Dedifferentiated amniotic fluid mesenchymal stem cell (primary cell): ENCODE data around the gene PAQR4.

Source experiments
- DNase-seq: peaks from one replicate; pipeline ENCODE4 v3.0.0-alpha.2; 2016; ENCODE audit errors: extremely low spot score

The PAQR4 gene

DNA sequence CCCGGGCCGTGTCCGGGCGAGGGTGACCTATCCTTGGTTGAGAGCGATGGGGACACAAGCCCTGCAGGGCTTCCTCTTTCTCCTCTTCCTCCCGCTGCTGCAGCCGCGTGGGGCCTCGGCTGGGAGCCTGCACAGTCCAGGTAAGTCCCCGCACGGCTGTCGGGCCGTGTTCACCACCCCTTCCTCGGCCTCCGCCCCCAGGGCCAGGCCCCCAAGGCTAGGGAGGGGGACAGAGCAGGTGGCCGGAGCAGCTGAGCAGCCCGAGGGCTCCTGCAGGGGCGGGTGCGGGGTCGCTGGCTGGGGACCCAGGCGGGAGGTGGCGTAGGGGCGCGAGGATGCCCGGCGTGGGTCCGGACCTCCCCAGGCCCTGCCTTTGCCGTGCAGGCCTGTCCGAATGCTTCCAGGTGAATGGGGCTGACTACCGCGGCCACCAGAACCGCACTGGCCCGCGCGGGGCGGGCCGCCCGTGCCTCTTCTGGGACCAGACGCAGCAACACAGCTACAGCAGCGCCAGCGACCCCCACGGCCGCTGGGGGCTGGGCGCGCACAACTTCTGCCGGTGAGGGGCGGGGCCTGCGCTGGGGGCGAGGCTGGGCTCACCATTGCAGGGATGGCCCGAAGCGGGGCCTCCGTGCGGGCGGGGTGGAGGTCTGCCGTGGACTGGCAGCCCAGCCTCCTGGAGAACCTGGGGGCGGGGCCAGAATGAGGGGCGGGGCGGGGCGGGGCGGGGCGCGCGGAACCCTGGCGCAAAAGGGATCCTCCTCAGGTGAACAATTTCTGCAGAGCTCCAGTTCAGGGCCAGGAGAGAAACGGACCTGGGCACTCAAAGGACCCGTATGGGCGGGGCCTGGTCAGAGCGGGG, 4.4 kb upstream of the PAQR4 start:
- no peak for DNase-seq

DNA sequence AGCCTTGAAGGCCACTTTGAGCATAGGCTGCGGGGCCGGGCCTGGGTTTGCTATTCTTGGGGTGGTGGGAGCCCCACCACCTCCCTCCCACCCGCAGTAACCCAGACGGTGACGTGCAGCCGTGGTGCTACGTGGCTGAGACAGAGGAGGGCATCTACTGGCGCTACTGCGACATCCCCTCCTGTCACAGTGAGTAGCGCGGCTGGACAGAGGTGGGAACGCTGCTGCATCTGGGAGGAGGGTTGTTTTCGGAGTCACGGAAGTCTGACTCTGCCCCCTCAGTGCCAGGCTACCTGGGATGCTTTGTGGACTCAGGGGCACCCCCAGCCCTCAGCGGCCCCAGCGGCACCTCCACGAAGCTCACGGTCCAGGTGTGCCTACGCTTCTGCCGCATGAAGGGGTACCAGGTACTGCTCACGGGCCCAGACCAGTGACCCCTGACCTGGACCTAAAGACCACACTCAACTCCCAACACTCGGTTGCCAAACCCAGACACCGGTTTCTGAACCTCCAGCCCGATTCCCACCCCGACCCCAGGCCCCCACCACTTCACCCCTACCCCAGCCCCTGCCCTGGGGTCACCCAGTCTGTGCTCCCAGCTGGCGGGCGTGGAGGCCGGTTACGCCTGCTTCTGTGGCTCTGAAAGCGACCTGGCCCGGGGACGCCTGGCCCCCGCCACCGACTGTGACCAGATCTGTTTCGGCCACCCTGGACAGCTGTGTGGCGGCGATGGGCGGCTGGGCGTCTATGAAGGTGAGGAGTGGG, 2.9 kb upstream of the PAQR4 start:
- DNase-seq: no peak

DNA sequence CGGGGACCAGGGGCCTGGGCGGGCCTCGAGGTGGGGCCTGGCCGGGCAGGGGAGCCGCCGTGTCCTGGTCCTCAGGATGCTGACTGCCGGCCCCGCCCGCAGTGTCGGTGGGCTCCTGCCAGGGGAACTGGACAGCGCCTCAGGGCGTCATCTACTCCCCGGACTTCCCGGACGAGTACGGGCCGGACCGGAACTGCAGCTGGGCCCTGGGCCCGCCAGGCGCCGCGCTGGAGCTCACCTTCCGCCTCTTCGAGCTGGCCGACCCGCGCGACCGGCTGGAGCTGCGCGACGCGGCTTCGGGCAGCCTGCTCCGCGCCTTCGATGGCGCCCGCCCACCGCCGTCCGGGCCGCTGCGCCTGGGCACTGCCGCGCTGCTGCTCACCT, 2.3 kb upstream of the PAQR4 start:
- DNase-seq: no peak

DNA sequence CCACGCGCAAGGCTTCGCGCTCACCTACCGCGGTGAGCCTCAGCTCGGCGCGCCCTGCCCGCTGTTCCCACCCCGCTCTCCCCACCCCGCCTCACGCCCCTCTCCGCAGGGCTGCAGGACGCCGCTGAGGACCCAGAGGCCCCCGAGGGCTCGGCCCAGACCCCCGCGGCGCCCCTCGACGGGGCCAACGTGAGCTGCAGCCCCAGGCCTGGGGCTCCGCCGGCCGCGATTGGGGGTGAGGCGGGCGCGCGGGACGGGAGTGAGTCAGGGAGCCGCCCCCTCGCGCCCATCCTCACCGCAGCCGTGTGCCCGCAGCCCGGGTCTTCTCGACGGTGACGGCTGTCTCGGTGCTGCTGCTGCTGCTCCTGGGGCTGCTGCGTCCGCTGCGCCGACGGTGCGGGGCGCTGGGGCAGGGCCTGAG, 1.9 kb upstream of the PAQR4 start:
- DNase-seq: no peak

DNA sequence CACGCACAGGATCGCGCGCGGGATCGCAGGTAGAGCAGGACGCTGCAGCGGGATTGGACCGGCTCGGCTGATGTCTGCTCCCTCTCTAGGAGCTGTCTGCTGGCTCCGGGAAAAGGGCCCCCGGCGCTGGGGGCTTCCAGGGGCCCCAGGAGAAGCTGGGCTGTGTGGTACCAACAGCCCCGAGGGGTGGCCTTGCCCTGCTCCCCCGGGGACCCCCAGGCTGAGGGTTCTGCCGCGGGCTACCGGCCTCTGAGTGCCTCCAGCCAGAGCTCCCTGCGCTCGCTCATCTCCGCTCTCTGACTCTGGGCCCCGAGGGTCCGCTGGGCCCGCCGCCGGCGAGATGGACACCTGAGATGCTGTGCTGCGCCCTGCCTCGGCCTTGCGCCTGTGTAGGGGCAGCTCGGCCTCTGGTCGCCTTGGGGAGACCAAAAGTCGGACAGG, 1.4 kb upstream of the PAQR4 start:
- no peak for DNase-seq

DNA sequence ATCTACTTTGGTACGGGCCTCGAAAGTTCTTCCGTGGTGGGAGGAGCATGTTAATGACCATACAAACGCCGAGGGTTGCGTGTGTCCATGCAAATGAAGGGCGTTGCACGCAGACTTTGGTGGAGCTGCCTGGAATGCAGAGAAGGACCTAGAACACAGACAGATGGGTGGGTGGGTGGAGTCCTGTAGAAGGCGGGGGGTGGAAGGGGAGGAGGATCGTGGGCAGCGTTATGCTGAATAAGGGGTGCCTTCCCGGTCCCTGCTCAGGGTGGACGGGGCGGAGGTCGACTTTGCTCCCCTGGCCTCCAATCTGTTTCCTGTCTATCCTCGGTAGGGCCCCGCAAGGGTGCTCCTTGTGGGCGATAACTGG, 795 bp upstream of the PAQR4 start:
- DNase-seq: no peak

DNA sequence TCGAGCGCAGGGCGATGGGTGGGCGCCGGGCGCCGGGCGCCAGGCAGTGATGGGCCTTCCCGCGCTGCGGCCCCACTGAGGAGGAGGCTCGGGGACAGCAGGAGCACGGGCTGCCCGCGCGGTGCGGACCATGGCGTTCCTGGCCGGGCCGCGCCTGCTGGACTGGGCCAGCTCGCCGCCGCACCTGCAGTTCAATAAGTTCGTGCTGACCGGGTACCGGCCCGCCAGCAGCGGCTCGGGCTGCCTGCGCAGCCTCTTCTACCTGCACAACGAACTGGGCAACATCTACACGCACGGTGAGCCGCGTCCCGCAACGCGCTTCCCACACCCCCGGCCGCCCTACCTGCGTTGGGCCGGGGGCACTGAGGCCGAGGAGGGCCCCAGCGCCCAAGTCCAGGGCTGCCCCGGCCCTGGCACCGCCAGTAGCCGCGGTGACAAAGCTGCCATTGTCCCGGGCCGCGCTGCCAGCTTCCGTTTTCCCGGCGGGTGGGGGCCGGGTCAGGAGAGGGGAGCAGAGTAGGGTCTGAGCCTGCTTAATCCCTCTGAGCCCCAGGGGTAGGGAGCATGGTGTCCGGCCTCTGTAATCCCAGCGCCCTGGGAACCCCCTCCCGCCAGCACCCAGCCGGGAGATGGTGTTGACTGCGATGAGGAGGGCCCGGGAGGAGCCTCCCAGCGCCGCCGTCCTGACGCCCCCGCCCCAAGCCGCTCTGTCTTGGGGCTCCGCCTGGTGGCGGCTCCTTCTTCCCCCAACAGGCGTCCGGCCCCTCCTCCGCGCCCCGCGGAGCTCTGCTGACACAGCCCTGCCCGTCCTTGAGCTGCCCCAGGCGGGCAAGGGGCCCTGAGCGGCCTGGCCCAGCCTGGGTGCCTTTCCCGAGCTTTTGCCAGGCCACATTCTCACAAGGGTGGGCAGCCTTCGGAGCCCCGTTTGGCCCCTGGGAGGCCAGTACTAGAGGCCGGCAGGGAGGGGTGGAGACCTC, 685 bp downstream of the PAQR4 start:
- no peak for DNase-seq

DNA sequence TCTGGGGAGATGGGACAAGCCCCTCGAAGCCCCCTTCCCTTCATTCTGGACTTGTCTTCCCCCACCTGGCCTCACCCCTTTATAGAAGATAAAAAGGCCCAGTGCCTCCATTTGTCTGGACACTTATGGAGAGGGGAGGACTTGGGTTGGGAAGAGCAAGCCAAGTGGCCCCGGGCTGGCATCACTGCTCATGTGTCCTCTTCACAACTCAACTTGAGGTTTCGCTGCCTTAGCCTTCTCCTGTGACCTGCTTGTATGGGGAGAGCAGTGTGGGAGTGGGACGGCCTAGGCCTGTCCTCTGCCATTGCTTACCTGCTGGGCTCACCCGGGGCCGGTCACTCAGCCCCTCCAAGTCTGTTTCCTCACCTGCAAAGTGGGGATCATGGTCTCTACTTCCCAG, 1.4 kb downstream of the PAQR4 start:
- no peak for DNase-seq

DNA sequence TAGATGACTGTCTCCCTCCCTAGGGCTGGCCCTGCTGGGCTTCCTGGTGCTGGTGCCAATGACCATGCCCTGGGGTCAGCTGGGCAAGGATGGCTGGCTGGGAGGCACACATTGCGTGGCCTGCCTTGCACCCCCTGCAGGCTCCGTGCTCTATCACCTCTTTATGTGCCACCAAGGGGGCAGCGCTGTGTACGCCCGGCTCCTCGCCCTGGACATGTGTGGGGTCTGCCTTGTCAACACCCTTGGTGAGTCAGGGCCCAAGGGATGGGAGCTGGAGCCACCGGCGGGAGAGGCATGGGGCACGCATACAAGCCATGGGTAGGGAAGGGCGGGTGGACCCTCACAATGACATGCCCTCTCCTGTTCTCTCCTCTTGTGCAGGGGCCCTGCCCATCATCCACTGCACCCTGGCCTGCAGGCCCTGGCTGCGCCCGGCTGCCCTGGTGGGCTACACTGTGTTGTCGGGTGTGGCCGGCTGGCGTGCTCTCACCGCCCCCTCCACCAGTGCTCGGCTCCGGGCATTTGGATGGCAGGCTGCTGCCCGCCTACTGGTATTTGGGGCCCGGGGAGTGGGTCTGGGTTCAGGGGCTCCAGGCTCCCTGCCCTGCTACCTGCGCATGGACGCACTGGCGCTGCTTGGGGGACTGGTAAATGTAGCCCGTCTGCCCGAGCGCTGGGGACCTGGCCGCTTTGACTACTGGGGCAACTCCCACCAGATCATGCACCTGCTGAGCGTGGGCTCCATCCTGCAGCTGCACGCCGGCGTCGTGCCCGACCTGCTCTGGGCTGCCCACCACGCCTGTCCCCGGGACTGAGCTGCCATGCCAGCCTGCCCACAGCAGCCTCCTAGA, 2.2 kb downstream of the PAQR4 start:
- DNase-seq: no peak

DNA sequence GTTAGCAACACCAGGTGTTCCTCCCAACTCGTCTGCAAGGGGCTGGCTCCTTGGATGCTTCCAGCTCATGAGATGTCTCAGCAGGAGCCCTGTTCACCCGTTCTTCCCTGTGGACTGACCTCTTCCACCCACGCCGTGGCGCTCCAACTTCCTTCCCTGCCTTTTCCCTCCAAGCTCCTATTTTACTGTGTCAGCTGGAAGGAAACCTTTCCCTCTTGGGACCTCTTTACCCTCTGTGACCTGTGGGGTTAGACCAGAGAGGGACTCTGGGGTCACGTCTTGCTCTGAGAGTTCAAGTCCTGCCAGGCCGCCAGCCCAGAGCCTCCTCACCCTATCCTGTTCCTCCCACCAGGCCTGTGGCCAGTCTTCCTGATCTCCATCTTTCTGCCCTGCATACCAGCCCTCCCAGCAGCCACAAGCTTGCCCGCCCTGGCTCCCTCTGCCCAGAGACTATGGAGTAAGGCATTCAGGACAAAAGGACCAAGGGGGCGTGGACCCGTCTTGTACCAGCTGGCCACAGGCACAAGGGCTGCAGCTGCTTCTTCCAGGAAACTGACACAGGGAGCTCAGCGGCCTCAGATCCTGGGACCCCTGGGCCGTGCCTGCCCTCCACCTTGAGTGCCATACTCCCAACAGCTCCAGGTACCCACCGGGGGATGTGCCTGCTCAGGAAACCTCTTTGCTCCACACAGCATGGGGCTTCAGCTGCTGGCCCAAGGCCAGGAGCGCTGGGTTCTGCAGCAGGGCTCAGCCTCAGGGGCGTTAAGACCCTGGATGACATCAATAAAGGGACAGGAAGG, 3.0 kb downstream of the PAQR4 start:
- DNase-seq: no peak

DNA sequence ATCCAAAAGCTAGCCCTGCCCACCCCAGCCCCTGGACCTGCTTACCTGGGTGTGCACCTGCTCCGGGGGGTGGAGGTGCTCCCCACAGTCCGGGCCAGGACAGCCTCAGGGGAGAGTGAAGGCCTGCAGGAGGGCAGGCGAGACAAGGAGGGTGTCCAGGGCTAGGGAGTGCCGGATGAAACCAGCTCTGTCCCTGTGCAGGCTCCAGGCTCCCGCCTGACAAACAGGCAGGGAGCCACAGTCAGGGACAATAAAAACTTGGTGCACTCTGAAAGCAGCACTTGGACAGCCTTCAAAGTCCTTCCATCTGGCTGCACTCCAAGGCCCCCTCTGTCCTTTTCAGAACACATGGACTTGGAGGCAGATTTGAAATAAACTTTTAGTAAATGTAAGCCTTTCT, 3.9 kb downstream of the PAQR4 start:
- no peak for DNase-seq

DNA sequence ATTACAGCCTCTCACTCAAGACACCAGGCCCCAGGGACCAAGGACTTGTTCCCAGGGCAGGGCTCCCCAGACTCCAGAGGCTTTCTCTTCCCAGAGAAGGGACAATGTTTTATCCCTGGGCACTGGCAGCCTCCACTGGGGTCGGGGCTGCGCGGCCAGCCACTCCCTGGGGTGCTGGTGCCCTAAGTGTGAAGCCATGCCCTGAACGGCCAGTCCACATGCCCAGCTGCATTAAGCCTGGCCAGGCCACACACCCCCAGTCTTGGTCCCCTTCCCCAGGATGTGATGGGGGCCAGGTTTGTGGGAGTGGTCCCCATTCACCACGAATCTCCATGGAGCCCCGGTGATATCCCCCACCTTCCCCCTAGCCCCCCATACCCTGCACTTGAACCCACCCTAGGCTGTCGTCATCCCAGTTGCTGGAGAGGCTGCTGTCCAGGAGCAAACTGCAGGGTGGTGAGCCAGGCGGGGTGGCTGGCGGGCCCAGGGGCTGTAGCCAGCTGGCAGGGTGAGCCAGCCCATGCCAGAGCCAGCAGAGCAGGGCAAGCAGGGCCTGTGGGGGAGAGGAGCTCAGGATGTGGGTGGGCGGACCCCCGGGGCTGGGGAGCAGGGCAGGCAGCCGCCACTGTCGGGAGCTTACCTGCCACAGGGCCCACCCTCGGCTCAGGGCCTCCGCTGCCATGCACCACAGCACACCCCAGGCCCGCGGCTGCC, 4.6 kb downstream of the PAQR4 start:
- DNase-seq: no peak

DNA sequence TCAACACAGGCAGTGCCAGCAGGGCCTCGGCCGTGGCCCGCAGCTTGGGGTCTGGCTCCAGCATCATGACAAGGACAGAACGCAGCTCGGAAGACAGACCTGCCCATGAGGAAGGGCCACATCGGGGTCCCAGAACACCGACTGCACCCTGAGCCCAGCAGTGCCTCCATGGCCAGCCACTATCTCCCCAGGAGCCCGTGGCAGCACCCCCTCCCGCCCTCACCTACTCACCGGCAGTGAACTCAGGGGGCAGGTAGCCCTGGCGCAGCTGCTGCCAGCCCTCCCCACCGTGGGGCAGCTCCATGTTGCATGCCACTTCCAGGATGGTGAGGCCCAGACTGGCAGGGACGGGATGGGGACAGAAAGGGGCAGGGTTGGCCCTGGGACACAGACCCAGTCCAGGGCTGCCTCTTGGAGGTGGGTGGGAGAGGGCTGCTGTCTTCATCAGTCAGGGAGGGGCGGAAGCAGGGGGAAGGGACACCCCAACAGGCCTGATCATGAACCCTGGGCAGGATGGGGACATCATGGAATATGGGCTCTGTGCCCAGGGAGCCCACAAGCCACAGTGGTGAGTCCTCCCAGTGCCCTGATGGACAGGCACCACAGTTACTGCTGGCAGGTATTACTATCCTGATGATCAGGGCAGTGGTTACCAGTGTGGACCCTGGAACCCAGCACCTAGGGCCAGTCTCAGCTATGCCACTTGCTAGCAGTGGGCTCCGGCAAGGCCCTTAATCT, 5.3 kb downstream of the PAQR4 start:
- no peak for DNase-seq

DNA sequence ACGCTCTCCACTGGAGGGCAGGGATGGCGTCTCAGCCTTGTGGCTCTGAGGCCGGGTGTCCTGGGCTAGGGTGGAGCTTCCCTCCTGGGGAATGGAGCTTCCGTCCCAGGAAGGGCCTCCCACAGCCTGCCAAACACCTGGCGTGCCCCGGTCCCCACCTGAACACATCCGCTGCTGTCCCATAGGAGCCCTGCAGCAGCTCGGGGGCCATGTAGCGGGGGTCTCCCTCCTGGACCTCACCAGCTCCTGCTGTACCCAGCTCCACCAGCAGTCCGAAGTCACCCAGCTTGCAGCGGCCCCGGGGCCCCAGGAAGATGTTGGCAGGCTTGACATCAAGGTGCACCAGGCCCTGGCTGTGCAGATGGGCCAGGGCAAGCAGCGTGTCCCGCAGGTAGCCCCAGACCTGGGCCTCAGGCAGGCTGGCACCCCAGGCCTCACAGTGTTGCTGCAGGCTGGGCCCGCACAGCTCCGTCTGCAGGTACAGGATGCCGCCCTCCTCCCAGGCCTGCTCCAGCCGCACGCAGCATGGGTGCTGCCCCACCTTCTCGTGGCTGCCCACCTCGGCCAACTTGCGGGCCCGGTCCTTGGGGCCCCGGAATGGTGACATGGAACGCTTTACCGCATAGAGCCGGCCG, 6.1 kb downstream of the PAQR4 start:
- no peak for DNase-seq

DNA sequence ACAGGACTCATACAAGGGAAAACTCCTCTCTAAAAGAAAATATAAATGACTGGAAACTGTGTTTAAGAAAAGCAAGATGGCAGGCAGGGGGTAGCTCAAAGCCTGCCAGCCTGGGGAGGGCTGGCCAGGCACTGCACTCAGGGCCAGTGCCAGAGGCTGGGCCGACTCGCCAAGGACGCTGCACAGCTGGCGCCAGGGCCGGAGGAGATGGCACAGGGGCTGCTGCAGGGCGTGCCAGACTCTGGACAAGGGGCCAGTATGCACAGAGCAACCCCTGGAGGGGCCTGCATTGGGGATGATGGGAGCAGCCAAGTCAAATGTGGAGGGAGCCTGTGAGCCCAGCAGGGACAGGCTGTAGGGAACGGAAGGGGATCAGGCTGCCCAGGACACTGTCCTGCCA, 7.1 kb downstream of the PAQR4 start:
- DNase-seq: no peak

DNA sequence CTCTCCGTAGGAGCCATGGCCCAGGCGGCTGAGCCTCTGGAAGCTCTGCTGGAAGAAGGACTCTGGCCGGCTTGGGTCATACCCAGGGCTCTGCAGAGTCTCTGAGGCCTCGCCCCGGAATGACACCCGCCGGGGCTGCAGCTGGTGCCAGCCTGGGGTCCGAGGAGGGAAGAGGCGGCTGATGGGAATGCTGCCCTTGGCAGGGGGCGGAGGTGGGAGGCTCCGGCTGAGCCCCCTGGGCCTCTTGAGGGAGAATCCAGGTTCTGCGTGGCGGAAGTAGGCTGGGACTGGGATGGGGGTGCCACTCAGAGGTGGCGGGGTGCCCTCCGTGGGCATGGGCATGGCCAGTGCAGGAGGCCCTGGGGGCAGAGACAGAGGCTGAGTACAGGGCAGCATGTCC, 7.5 kb downstream of the PAQR4 start:
- DNase-seq: no peak

DNA sequence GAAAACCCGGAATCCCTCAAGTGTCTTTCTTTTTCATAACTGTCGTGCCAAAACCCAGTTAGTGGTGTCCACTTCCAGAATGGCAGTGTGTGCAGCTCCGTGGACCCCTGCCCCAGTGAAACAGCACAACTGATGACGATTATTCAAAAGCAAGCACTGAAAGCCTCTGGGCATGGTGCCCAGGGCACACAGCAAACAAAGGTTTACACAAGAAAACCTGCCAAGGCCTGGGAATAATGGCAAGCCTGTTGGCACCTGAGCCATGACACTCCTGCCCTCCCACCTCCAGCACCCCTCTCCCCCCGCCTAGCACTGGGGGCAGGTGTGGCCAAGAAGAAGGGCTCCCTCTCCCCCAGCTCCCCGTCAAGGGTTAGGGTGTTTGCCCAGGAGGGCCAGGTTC, 8.3 kb downstream of the PAQR4 start:
- no peak for DNase-seq

DNA sequence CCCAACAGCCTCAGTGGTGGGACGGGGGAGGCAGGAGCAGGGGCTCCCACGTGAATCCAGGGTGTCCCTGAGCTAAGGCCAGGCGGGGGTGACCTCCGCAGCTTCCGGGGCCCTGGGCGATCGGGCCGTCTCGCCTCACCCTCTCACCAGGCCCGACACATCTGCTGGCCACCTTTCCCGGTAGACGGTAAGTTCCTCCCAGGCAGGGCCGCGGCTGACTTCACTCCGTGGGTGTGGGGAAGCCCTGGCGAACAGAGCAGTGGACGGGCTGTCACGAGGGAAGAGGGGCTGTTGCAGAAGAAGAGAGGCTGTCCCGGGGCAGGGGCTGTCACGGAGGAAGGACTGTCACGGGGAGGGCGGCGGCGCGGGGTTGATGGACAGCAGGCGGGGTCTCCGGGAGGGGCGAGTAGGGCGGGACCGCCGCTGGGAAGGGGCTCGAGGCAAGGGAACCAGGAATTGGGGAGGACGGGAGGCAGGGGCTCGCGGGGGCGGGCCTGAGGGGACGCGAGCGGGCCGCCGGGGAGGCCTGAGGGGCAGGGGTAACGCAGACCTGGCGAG, 10.6 kb downstream of the PAQR4 start:
- no peak for DNase-seq
